ENCODE results near the gene TOGARAM1.

The TOGARAM1 gene

DNA sequence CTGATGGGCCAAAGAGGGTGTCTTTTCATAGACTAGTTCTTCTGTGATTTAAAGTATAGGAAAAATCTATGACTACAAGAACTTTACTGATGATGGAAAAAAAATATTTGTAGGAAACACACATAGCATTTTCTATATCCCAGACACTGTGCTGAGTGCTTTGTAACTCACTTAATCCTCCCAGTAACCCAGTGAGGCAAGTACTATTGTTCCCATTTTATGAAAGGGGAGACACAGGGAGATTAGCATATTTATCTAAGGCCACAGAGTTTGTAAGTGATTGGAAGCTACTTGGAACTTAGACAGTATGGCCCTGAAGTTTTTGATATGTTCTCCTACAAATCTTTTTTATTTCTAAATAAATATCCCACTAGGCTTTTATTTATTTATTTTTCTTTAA, 141.8 kb downstream of the TOGARAM1 start:
- no peak for FAIRE-seq

DNA sequence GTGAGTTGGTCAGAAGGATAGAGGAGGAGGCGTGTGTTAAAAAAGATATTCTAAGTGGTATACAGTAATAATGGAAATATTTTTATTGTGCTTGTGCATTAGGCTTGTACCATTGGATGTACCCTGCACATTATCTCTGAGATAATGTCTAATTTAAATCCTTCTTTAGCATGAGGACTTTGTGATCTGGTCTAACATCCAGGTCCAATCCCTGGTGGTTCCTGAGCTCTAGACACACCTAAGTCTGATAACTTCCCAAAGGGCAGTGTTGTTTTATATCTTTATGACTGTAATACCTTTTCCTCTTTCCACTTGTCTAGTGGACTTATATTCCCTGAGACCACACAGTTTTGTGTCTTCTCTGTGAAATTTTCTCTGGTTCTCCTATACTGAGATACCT, 142.6 kb downstream of the TOGARAM1 start:
- no peak for FAIRE-seq

DNA sequence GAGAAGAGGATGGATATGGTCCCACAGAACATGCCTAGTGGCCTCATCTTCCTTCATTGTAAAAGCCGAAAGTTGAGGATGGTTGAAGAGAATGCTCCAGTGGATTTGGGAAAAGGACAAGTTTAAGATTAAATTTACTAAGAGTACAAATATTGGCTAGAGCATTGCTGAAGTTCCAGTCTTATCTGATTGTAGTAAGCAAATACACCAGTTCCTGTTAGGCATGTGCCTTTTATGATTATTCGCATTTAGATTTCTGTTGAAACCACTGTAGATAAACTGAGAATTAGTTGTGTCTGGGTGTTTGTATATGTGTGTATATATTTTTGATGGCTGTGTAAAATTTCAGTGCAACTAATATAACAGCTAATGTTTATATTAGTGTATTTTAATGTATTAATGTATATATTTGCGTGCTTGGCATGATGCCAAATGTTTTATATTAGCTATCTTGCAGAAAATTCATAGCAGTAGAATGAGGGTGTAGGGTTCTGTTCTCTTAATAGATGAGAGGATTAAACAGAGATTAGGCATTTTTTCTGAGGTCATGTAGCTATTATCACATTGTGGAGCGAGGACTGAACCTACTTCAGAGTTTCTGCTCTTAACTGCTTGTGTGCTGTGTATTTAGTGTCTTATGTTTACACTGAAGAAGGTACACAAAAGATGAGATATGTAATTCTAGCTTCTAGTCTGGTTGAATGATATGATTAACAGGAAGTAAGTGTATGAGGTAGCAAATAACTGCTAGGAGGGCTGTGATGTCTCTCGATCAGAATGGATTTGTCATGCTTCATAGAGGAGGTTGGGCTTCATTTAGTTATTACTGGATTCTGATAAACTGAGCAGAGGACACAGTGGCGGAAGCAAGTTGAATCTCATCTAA, 151.1 kb downstream of the TOGARAM1 start:
- FAIRE-seq, result no peak

DNA sequence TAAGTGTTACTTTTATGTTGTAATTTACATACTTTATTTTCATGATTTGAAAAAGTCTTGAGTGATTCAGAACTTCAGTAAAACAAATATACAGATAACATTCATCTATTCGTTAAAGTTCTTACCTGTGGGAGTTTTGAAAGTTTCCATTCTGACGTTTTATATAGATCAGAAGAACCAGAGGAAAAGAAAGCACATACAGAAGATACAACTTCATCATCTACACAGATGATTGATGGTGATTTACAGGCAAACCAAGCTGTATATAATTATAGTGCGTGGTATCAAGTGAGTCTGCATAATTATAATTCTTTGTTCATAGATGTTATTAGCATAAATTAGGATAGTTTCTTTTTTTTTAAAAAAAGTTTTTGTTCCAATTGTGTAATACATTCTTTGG, 152.3 kb downstream of the TOGARAM1 start:
- FAIRE-seq, result no peak

DNA sequence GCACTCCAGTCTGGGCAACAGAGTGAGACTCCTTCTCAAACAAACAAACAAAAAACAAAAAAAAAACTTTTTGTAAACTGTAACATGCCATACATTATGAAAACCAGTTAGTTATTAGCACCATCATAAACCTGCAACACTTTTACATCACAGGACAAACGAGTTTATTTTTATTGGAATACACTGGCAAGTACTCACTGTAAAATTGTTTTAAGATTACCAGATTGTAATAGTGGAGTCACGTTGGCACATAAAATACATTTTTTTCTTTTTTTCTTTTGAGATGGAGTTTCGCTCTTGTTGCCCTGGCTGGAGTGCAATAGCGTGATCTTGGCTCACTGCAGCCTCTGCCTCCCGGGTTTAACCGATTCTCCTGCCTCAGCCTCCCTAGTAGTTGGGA, 156.6 kb downstream of the TOGARAM1 start:
- no peak for FAIRE-seq

DNA sequence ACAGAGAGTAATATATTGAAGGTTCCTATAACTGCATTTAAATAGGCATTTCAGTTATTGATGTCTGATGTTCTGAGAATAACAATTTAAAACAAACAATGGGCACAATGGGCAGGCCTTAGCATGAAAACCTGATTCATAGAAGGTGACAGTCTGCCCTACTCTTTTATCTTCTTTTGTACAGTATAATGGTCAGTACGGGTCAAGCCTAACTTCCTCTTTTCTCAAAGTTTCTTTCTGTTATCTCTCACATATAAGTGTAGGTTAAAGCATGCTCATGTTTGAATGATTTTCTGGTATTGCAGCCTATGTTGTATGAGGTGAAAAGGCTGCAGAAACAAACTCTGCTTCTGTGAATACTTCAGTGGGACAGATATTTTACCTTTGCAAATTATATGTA, 158.1 kb downstream of the TOGARAM1 start:
- FAIRE-seq, result no peak

DNA sequence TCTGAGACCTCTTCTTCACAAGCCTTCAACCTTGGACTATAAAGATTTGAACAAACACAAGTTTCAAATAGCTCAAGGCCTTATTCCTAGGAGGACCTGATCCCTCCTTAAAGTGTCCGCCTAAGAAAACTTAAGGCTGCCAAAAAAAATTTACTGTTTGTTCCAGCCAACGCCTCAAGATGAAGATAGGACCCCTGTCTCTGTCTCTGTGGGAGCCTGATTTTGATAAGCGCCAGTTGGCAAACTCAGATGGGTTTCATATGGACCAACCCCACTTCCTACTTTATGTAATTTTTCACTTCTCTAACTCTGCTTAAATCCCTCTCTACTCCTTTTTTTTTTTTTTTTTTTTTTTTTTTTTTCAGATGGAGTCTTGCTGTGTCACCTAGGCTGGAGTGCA, 161.3 kb downstream of the TOGARAM1 start:
- FAIRE-seq, result no peak

Data from colon (tissue), 2 donors.